CD14-positive monocyte (primary cell): ENCODE measurements around the gene FBXO15. TPM values are rescaled to one million over a fixed set of nuclear protein-coding genes. Genes with fewer than 3 reads are reported as not detected.

ENCODE experiments used
- DNase-seq, 3 donors: peaks; one replicate each; pipeline ENCODE4 v3.0.0-alpha.2; 2011 to 2022
- H2AFZ ChIP-seq: 2 replicates; pipeline ENCODE4 v1.6.0; 2012; ENCODE audit warnings: mild to moderate bottlenecking, low read depth, low read length, inconsistent platforms; ENCODE audit not compliant: insufficient read depth, poor library complexity, severe bottlenecking
- H3K27ac ChIP-seq, 2 donors: 1 replicate in 1 of 2; 2 replicates in 1 of 2; pipeline ENCODE4 v1.5.1; 2012 to 2013; ENCODE audit warnings: low read length in 2 of 2, control low read depth in 1 of 2, inconsistent platforms in 1 of 2, low read depth in 1 of 2, mild to moderate bottlenecking in 1 of 2
- H3K27me3 ChIP-seq, 2 donors: one replicate each; pipeline versions ENCODE4 v1.6.0 to v1.6.1; 2011 to 2013; ENCODE audit warnings: low read length in 2 of 2; ENCODE audit not compliant: control insufficient read depth in 2 of 2, insufficient read depth in 2 of 2
- H3K36me3 ChIP-seq, 2 donors: replicated peaks in 1 of 2; 1 replicate in 1 of 2; 2 replicates in 1 of 2; pipeline versions ENCODE4 v1.5.1 to v1.6.1; 2012 to 2013; ENCODE audit warnings: low read length in 2 of 2, control low read depth in 1 of 2, inconsistent platforms in 1 of 2, mild to moderate bottlenecking in 1 of 2; ENCODE audit not compliant: insufficient read depth in 2 of 2, control insufficient read depth in 1 of 2
- H3K4me1 ChIP-seq, 2 donors: 1 replicate in 1 of 2; 2 replicates in 1 of 2; pipeline versions ENCODE4 v1.5.1 to v1.6.1; 2012 to 2013; ENCODE audit warnings: low read length in 2 of 2, control low read depth in 1 of 2, inconsistent platforms in 1 of 2, mild to moderate bottlenecking in 1 of 2, moderate library complexity in 1 of 2; ENCODE audit not compliant: insufficient read depth in 2 of 2, control insufficient read depth in 1 of 2
- H3K4me2 ChIP-seq: replicated peaks from 2 replicates; pipeline ENCODE3; 2012; ENCODE audit warnings: low read length, moderate library complexity, mild to moderate bottlenecking; ENCODE audit not compliant: poor library complexity, severe bottlenecking; ENCODE audit errors: extremely low read depth
- H3K4me3 ChIP-seq, 3 experiments: fragments of 200-600 bp in 1 of 3; sonication (generic) in 1 of 3; replicated peaks in 1 of 3; 1 replicate in 2 of 3; 2 replicates in 1 of 3; pipeline ENCODE4 v1.5.1; 2011 to 2013; ENCODE audit warnings: low read length in 3 of 3, mild to moderate bottlenecking in 3 of 3, control low read depth in 2 of 3, low read depth in 2 of 3, inconsistent platforms in 1 of 3, moderate library complexity in 1 of 3
- H3K79me2 ChIP-seq: 2 replicates; pipeline ENCODE4 v1.6.0; 2012; ENCODE audit warnings: mild to moderate bottlenecking, control low read depth, inconsistent platforms, low read length, moderate library complexity; ENCODE audit not compliant: insufficient read depth
- H3K9ac ChIP-seq: 2 replicates; pipeline ENCODE4 v1.6.0; 2017; ENCODE audit warnings: low read length, mild to moderate bottlenecking; ENCODE audit not compliant: insufficient read depth, poor library complexity, severe bottlenecking
- H3K9me3 ChIP-seq, 2 donors: replicated peaks in 1 of 2; 1 replicate in 1 of 2; 2 replicates in 1 of 2; pipeline versions ENCODE4 v1.5.1 to v1.6.1; 2012 to 2013; ENCODE audit warnings: low read length in 2 of 2, control low read depth in 1 of 2; ENCODE audit not compliant: control insufficient read depth in 1 of 2, insufficient read depth in 1 of 2
- H4K20me1 ChIP-seq: 2 replicates; pipeline ENCODE4 v1.6.0; 2012; ENCODE audit warnings: mild to moderate bottlenecking, low read length, control low read depth, moderate library complexity; ENCODE audit not compliant: insufficient read depth
- H3K27ac Mint-ChIP-seq, 7 donors: one replicate each; pipeline ENCODE4 v1.8.0; 2020; ENCODE audit warnings: mild to moderate bottlenecking in 7 of 7, mixed read lengths in 7 of 7, moderate library complexity in 6 of 7, inconsistent platforms in 2 of 7
- H3K27me3 Mint-ChIP-seq, 3 donors: one replicate each; pipeline ENCODE4 v1.8.0; 2021 to 2022; ENCODE audit warnings: low read depth in 3 of 3, mild to moderate bottlenecking in 3 of 3, mixed read lengths in 3 of 3, moderate library complexity in 3 of 3, inconsistent platforms in 1 of 3
- H3K36me3 Mint-ChIP-seq, 2 donors: one replicate each; pipeline ENCODE4 v1.8.0; 2020; ENCODE audit warnings: mixed read lengths in 2 of 2, inconsistent platforms in 1 of 2, mild to moderate bottlenecking in 1 of 2
- H3K4me1 Mint-ChIP-seq: one replicate; pipeline ENCODE4 v1.8.0; 2020; ENCODE audit warnings: mild to moderate bottlenecking, mixed read lengths
- H3K4me3 Mint-ChIP-seq, 2 donors: one replicate each; pipeline ENCODE4 v1.8.0; 2020; ENCODE audit warnings: mild to moderate bottlenecking in 2 of 2, mixed read lengths in 2 of 2, moderate library complexity in 1 of 2
- H3K9me3 Mint-ChIP-seq, 7 donors: one replicate each; pipeline ENCODE4 v1.8.0; 2020 to 2022; ENCODE audit warnings: mixed read lengths in 7 of 7, mild to moderate bottlenecking in 6 of 7, moderate library complexity in 6 of 7, inconsistent platforms in 2 of 7
- CTCF ChIP-seq: fragments of 200-600 bp; IDR thresholded peaks from one replicate; pipeline ENCODE4 v1.8.0; 2022; ENCODE audit warnings: antibody characterized with exemption, mild to moderate bottlenecking
- WGBS: methylation state at CpG from one replicate; pipeline ENCODE4 v1.1.5; 2013; ENCODE audit warnings: missing lambda C conversion rate; ENCODE audit not compliant: insufficient coverage; 5-methylcytosine and 5-hydroxymethylcytosine counted together
- intact Hi-C, 2 donors: fragments of 100-400 bp; cut with micrococcal nuclease; formaldehyde crosslinking; loops; one replicate each; pipeline versions ENCODE4 v1.15.0 to v1.15.1; 2023
- polyA plus RNA-seq, 3 donors: library from polyadenylated mRNA; depleted of rRNA in 1 of 3; unstranded in 2 of 3; stranded (reverse) in 1 of 3; fragments of 300-500 nt in 2 of 3; fragments of >200 nt in 1 of 3; fragmentation: Illumina TruSeq in 2 of 3; gene quantifications; 1 replicate in 2 of 3; 2 replicates in 1 of 3; pipeline ENCODE4 v1.2.3, GENCODE V29; 2012 to 2021

The FBXO15 gene
- polyA plus RNA-seq, 3 donors = not detected

DNA sequence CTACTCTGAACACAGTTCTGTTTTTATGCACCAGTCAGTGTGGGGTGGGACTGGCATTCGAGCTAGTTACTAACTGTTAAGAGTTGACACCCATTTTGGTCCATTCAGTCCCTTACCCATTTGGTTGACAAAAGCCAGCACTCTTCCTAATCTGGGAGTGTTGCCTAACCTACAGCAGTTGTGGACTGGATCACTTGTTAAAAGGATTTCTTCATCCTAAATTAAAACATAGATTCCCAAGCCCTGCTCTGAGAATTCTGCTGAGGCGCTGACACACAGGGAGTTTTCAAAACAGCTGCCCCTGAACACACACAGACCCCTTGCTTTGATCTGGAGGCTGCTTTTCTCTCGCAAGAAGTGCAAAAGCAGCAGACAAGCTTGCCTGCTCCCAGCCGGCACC is 7.1 kb upstream of the FBXO15 start:
- H3K9ac ChIP-seq = no peak overlapping the region
- WGBS = 94% methylated on average over 3 of the region's 4 CpGs
- H4K20me1 ChIP-seq = no peaks in the 10 kb centered on the region
- H3K4me3 ChIP-seq = no peak overlapping the region
- no peaks in the 10 kb centered on the region for H3K9me3 ChIP-seq
- peaks cover 58 to 64% of the 10 kb centered on the region in 2 donors for H3K36me3 Mint-ChIP-seq
- no peaks in the 10 kb centered on the region for H3K9me3 Mint-ChIP-seq
- intact Hi-C loops = no loop called here
- no peaks in the 10 kb centered on the region for H3K27me3 ChIP-seq
- no peak overlapping the region for H2AFZ ChIP-seq
- H3K27me3 Mint-ChIP-seq = peaks cover 0 to 1% (median 0%) of the 10 kb centered on the region in 3 donors
- no peak overlapping the region for H3K27ac ChIP-seq
- peaks cover 6% of the 10 kb centered on the region for H3K4me1 Mint-ChIP-seq
- TF ChIP-seq CTCF = no peak
- no peak overlapping the region for H3K4me2 ChIP-seq
- DNase-seq = no peak
- peaks cover 45% of the 10 kb centered on the region for H3K79me2 ChIP-seq
- no peak overlapping the region for H3K4me3 Mint-ChIP-seq
- peaks cover 0 to 4% of the 10 kb centered on the region in 2 donors for H3K4me1 ChIP-seq
- H3K36me3 ChIP-seq = peaks cover 37 to 80% of the 10 kb centered on the region in 2 donors
- H3K27ac Mint-ChIP-seq = peak overlapping the region in 1 of 7 donors; percentile 19

DNA sequence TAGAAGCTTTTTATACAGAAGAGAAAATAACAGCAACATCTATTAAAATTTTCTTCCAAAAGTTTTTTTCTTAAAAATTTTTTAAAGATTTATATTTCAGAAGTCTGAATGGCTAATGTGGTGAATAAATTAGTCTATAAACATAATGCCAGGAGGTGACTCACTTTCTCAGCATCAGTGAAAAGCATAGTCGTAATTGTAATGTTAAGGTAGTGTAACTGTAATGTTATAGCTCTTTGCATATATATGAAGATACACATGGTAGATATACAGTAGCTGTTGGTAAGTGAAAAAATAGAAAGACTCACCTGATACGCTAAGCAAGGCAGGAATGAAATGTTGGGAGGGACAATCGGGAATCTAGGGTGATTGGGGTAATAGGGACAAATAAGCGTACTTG is 6.2 kb upstream of the FBXO15 start:
- Histone ChIP-seq H3K36me3 (peaks cover 28 to 71% of the 10 kb centered on the region in 2 donors), H3K79me2 (peaks cover 54% of the 10 kb centered on the region), H3K4me3 (no peak overlapping the region), H3K27ac (no peak overlapping the region), H3K9ac (no peak overlapping the region), H4K20me1 (no peaks in the 10 kb centered on the region), H3K27me3 (no peaks in the 10 kb centered on the region), H2AFZ (no peak overlapping the region), H3K4me2 (no peak overlapping the region), H3K9me3 (no peaks in the 10 kb centered on the region), H3K4me1 (peaks cover 3 to 12% of the 10 kb centered on the region in 2 donors)
- H3K9me3 Mint-ChIP-seq = no peaks in the 10 kb centered on the region
- peaks cover 13% of the 10 kb centered on the region for H3K4me1 Mint-ChIP-seq
- H3K27ac Mint-ChIP-seq = no peak overlapping the region
- peaks cover 0 to 1% (median 0%) of the 10 kb centered on the region in 3 donors for H3K27me3 Mint-ChIP-seq
- no CpG with 5 or more reads among the region's 4 CpGs for WGBS
- H3K36me3 Mint-ChIP-seq = peaks cover 49 to 54% of the 10 kb centered on the region in 2 donors
- no peak for TF ChIP-seq CTCF
- H3K4me3 Mint-ChIP-seq = no peak overlapping the region
- intact Hi-C loops = no loop called here
- no peak for DNase-seq
